GM12865 (cell line): ENCODE results near the gene HLX.

Source experiments
- DNase-seq: peaks from one replicate; pipeline ENCODE4 v3.0.0; 2010; ENCODE audit warnings: low read depth
- H3K4me3 ChIP-seq: 2 replicates; pipeline ENCODE4 v1.5.1; 2011; ENCODE audit warnings: mild to moderate bottlenecking, low read depth, low read length, control low read depth
- CTCF ChIP-seq: IDR thresholded peaks from 2 replicates; pipeline ENCODE4 v1.5.1; 2011; ENCODE audit warnings: low read length, control low read depth, low read depth, inconsistent platforms; ENCODE audit not compliant: insufficient read depth; ENCODE audit errors: missing control alignments

Gene HLX, protein sequence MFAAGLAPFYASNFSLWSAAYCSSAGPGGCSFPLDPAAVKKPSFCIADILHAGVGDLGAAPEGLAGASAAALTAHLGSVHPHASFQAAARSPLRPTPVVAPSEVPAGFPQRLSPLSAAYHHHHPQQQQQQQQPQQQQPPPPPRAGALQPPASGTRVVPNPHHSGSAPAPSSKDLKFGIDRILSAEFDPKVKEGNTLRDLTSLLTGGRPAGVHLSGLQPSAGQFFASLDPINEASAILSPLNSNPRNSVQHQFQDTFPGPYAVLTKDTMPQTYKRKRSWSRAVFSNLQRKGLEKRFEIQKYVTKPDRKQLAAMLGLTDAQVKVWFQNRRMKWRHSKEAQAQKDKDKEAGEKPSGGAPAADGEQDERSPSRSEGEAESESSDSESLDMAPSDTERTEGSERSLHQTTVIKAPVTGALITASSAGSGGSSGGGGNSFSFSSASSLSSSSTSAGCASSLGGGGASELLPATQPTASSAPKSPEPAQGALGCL

GRCh38 chr1:220879076-220879508 lies at the start of gene HLX:
Gene HLX (plus strand): TSS chr1:220879443. CDS start chr1:220879858, 415 bp downstream.
- peak within 1 kb of the TSS; percentile 63 for H3K4me3 ChIP-seq
- DNase-seq = peak; percentile 67
- TF ChIP-seq CTCF = no peak

GRCh38 chr1:220833436-220833835 lies 45.8 kb upstream of the HLX start:
- no peak for TF ChIP-seq CTCF
- H3K4me3 ChIP-seq = no peak overlapping the region
- DNase-seq = no peak

DNA sequence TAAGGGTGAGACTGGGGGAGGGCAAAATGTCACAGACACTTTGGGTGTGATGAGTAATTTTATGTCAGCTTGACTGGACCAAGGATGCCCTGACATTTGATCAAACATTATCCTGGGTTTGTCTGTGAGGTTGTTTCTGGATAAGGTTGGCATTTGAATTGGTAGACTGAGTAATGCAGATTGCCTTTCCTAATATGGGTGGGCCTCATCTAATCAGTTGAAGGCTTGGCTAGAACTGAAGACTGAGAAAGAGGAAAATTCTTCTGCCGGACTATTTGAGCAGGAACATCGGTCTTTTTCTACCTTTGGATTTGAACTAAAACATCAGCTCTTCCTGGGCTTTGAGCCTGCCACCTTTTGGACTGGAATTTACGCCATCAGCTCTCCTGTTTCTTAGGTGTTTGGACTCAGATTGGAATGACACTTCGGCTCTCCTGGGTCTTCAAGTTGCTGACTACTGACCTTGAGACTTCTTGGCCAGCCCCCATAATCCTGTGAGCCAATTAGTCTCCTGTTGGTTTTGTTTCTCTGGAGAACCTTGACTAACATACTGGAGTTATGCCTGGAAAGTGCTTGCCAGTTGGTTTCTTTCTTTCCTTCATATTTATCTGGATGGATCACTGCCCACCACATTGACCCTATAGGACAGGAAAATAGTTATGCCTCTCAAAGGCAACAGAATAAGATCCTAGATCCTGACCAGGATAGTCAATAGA lies 44.9 kb upstream of the HLX start:
- no peak for TF ChIP-seq CTCF
- no peak for DNase-seq
- no peak overlapping the region for H3K4me3 ChIP-seq

GRCh38 chr1:220838578-220838977 lies 40.7 kb upstream of the HLX start:
- no peak for TF ChIP-seq CTCF
- no peak for DNase-seq
- no peak overlapping the region for H3K4me3 ChIP-seq

DNA sequence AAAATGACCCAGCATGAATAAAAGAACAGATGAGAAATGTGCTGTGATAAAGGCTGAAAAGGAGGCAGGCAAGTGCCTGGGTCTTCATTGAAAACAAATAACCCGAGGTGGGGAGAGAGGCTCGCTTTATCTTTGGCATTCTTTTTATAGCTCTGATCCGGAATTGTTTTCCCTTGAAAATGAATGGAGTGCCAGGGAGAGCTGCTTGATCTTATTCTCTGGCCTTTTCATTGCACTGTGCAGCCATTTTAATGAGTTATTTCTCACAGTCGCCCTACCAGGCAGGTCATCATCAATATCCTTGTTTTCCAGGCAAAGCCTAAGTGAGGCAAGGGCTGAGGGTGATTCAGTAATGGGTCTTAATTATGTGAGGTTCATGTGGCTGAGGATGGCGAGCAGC lies 39.8 kb upstream of the HLX start:
- no peak for DNase-seq
- no peak for TF ChIP-seq CTCF
- no peak overlapping the region for H3K4me3 ChIP-seq

DNA sequence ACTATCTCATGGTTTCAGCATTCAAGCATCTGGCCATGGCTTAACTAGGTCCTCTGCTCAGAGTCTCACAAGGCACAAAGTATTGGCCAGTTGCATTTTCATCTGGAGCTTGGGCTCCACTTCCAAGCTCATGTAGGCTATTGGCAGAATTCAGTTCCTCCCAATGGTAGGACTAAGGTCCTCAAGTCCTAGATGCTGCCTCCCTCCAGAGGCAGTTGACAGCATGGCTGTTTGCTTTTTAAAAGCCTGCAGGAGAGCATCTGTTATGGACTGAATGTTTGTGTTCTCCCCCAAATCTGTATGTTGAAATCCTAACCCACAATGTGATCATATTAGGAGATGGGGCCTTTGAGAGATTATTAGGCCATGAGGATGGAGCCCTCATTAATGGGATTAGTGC lies 38.0 kb upstream of the HLX start:
- no peak overlapping the region for H3K4me3 ChIP-seq
- no peak for TF ChIP-seq CTCF
- no peak for DNase-seq
